NCI-H2107 (cell line): ENCODE measurements around the gene DIAPH3.

Experiments used
- DNase-seq: peaks from one replicate; lab custom pipeline; 2025; lab: John Stamatoyannopoulos, UW

The DIAPH3 gene

GRCh38 chr13:60155978-60156377 lies 7.8 kb downstream of the DIAPH3 start:
- DNase-seq = no peak

GRCh38 chr13:60152904-60153303 lies 10.8 kb downstream of the DIAPH3 start:
- DNase-seq = no peak

GRCh38 chr13:60152114-60152513 lies 11.6 kb downstream of the DIAPH3 start:
- DNase-seq = no peak

GRCh38 chr13:60150538-60150937 lies 13.2 kb downstream of the DIAPH3 start:
- no peak for DNase-seq

GRCh38 chr13:60148918-60149317 lies 14.8 kb downstream of the DIAPH3 start:
- DNase-seq = no peak

GRCh38 chr13:60147361-60147760 lies 16.4 kb downstream of the DIAPH3 start:
- DNase-seq = no peak

GRCh38 chr13:60146471-60146870 lies 17.3 kb downstream of the DIAPH3 start:
- no peak for DNase-seq

- DNase-seq = peak; percentile 43
Measured at GRCh38 chr13:60143775-60144174, 20.0 kb downstream of the DIAPH3 start.

GRCh38 chr13:60139272-60139671 lies 24.5 kb downstream of the DIAPH3 start:
- DNase-seq = no peak

GRCh38 chr13:60138674-60139073 lies 25.1 kb downstream of the DIAPH3 start:
- DNase-seq = no peak

GRCh38 chr13:60137911-60138560 lies 25.7 kb downstream of the DIAPH3 start:
- DNase-seq = no peak

- DNase-seq = no peak
Measured at GRCh38 chr13:60135344-60135743, 28.4 kb downstream of the DIAPH3 start.

- DNase-seq = no peak
Measured at GRCh38 chr13:60134376-60134775, 29.4 kb downstream of the DIAPH3 start.

GRCh38 chr13:60121337-60121687 lies 42.4 kb downstream of the DIAPH3 start:
- no peak for DNase-seq

GRCh38 chr13:60120617-60121336 lies 43.0 kb downstream of the DIAPH3 start:
- no peak for DNase-seq

- DNase-seq = no peak
Measured at GRCh38 chr13:60118696-60119400, 44.9 kb downstream of the DIAPH3 start.

- DNase-seq = no peak
Measured at GRCh38 chr13:60114499-60115028, 49.2 kb downstream of the DIAPH3 start.

GRCh38 chr13:60112771-60113170 lies 51.0 kb downstream of the DIAPH3 start:
- no peak for DNase-seq

- DNase-seq = no peak
Measured at GRCh38 chr13:60111691-60112090, 52.0 kb downstream of the DIAPH3 start.

GRCh38 chr13:60109285-60109684 lies 54.4 kb downstream of the DIAPH3 start:
- no peak for DNase-seq

GRCh38 chr13:60108589-60108988 lies 55.1 kb downstream of the DIAPH3 start:
- no peak for DNase-seq

- DNase-seq = no peak
Measured at GRCh38 chr13:60099631-60100420, 63.9 kb downstream of the DIAPH3 start.
